Testis (tissue), 3 donors: Measurements from ENCODE around the gene DPF3. TPM values are rescaled to one million over a fixed set of nuclear protein-coding genes. Genes with fewer than 3 reads are reported as not detected.

Experiments
- DNase-seq: peaks from one replicate; pipeline ENCODE4 v3.0.0-alpha.2; 2019
- H3K27ac ChIP-seq, 2 donors: fragments of 200-600 bp; sonication (generic); one replicate each; pipeline ENCODE4 v1.5.1; 2019
- H3K27me3 ChIP-seq: fragments of 200-600 bp; sonication (generic); one replicate; pipeline ENCODE4 v1.5.1; 2019
- H3K36me3 ChIP-seq: fragments of 200-600 bp; sonication (generic); one replicate; pipeline ENCODE4 v1.5.1; 2017; ENCODE audit warnings: low read depth; ENCODE audit errors: missing control alignments
- H3K4me1 ChIP-seq: fragments of 200-600 bp; sonication (generic); one replicate; pipeline ENCODE4 v1.5.1; 2019
- H3K4me3 ChIP-seq, 2 donors: fragments of 200-600 bp; sonication (generic); one replicate each; pipeline ENCODE4 v1.5.1; 2017 to 2019
- H3K9me3 ChIP-seq: fragments of 200-600 bp; sonication (generic); one replicate; pipeline ENCODE4 v1.5.1; 2017
- POLR2A ChIP-seq: fragments of 450-650 bp; IDR thresholded peaks from one replicate; pipeline ENCODE4 v1.6.1; 2017; ENCODE audit warnings: antibody characterized with exemption, mild to moderate bottlenecking, moderate library complexity
- WGBS, 2 donors: methylation state at CpG; one replicate each; pipeline ENCODE4 v1.1.5; 2018; 5-methylcytosine and 5-hydroxymethylcytosine counted together
- intact Hi-C: fragments of 100-400 bp; cut with DNase I; formaldehyde crosslinking; loops from one replicate; pipeline ENCODE4 v1.15.1; 2023; ENCODE audit warnings: low total_unique reads
- polyA plus RNA-seq: library from polyadenylated mRNA; stranded (reverse); fragments of 350-450 nt; fragmentation: Illumina TruSeq; extraction: RNeasy Lipid Tissue Mini Kit (QIAGEN cat#74804); gene quantifications from one replicate; pipeline ENCODE4 v1.2.3, GENCODE V29; 2014; ENCODE audit warnings: low read depth, low replicate concordance; ENCODE audit not compliant: insufficient read depth
- total RNA-seq, 2 donors: library from RNA; depleted of rRNA; stranded (reverse); fragments of >200 nt; gene quantifications; one replicate each; pipeline ENCODE4 v1.2.3, GENCODE V29; 2016
- TF ChIP-seq, protein P1 (sequence below), 3 experiments: fragments of 450-650 bp in 2 of 3; fragments of 200-600 bp in 1 of 3; sonication (generic) in 1 of 3; IDR thresholded peaks; one replicate each; pipeline ENCODE4 v1.5.1; 2016 to 2019; ENCODE audit warnings: antibody characterized with exemption in 3 of 3, mild to moderate bottlenecking in 2 of 3, moderate library complexity in 1 of 3

Gene DPF3
- total and polyA plus RNA-seq, 3 donors from 2014 or later: 14.6 to 41.6 (median 26.4) TPM

DNA sequence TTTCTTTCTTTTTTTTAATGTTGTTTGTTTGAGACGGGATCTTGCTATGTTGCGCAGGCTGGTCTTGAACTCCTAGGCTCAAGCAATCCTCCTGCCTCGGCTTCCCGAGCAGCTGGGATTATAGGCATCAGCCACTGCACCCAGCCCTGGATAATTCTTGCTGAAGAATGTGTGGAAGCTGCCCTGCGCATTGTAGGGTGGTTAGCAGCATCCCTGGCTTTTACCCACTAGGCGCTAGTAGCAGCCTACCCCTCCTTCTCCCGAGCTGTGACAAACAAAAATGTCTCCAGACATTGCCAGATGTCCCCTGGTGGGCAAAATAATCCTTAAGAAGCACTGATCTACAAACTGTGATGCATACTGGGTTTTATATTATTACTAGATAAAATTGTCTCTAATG lies 39.0 kb upstream of the DPF3 start:
- Histone ChIP-seq H3K4me1 (no peaks in the 10 kb centered on the region), H3K36me3 (no peaks in the 10 kb centered on the region), H3K27ac (no peak overlapping the region), H3K4me3 (no peak overlapping the region), H3K9me3 (no peaks in the 10 kb centered on the region), H3K27me3 (no peaks in the 10 kb centered on the region)
- no peak for DNase-seq
- 91 to 92% methylated on average over 7 of the region's 7 CpGs for WGBS, 2 donors
- intact Hi-C loops: no loop called here
- TF ChIP-seq, protein P1, sequence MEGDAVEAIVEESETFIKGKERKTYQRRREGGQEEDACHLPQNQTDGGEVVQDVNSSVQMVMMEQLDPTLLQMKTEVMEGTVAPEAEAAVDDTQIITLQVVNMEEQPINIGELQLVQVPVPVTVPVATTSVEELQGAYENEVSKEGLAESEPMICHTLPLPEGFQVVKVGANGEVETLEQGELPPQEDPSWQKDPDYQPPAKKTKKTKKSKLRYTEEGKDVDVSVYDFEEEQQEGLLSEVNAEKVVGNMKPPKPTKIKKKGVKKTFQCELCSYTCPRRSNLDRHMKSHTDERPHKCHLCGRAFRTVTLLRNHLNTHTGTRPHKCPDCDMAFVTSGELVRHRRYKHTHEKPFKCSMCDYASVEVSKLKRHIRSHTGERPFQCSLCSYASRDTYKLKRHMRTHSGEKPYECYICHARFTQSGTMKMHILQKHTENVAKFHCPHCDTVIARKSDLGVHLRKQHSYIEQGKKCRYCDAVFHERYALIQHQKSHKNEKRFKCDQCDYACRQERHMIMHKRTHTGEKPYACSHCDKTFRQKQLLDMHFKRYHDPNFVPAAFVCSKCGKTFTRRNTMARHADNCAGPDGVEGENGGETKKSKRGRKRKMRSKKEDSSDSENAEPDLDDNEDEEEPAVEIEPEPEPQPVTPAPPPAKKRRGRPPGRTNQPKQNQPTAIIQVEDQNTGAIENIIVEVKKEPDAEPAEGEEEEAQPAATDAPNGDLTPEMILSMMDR (IDR thresholded peaks at IDR 0.05): no peak
- TF ChIP-seq POLR2A: no peak

DNA sequence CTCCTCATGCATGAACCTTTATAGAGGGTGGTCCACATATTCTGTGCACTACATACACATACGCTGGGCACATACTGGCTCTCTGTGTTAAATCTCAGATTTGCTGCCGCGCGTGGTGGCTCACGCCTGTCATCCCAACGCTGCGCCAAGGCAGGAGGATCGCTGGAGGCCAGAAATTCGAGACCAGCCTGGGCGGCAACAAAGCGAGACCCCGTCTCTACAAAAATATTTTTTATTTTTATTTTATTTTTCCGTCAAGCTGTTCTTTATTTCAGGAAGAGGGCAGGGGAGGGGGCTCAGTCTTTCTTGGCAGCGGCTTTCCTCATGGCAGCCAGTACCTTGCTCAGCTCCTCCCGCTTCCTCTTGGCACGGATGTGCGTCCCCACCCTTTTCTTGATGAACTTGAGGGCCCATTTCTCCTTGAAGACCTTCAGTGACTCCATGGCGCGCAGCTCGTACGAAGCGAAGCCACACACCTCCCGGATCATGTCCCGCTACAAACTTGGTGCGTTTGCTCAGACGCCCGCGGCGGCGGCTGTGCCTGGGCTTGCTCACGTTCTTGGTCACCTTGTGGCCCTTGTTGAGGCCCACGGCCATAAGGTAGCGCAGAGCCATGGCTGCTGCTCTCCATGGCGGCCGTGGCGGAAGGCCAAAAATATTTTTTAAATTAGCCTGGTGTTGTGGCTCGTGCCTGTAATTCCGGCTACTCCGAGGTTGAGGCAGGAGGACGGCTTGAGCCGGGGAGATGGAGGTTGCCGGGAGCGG lies 35.6 kb upstream of the DPF3 start:
- intact Hi-C loops: no loop called here
- H3K36me3 ChIP-seq: no peaks in the 10 kb centered on the region
- H3K4me1 ChIP-seq: peaks cover 5% of the 10 kb centered on the region
- H3K27ac ChIP-seq: no peak overlapping the region
- TF ChIP-seq POLR2A: no peak
- TF ChIP-seq, protein P1 (IDR thresholded peaks at IDR 0.05): no peak
- DNase-seq: no peak
- WGBS, 2 donors: 57 to 70% methylated on average over 43 of the region's 43 CpGs
- peak overlapping the region; percentile 20 to 35 for H3K4me3 ChIP-seq
- no peaks in the 10 kb centered on the region for H3K27me3 ChIP-seq
- H3K9me3 ChIP-seq: no peaks in the 10 kb centered on the region

DNA sequence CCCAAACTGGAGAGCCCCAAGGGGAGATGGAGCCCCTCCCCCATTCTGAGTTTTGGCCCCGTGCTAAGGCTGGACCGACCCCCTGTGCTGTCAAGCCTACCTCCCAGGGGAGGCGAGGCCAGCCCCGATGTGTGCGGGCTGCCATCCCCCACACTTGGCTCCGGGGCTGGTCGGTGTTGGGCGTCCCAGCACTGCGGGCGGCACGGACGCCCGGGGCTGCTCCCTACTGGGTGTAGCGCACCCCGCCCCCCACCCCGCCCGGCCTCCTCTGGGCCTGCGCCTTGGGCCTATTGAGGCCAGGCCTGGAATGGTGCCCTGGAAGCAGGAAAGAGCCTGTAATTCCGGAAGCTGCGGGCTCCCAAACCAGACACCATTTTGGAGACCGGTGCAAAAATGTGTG lies 35.0 kb upstream of the DPF3 start:
- Histone ChIP-seq H3K4me3 (peak overlapping the region; percentile 20 to 35), H3K36me3 (no peaks in the 10 kb centered on the region), H3K27me3 (no peaks in the 10 kb centered on the region), H3K9me3 (no peaks in the 10 kb centered on the region), H3K27ac (no peak overlapping the region), H3K4me1 (peaks cover 5% of the 10 kb centered on the region)
- TF ChIP-seq POLR2A: no peak
- TF ChIP-seq, protein P1 (IDR thresholded peaks at IDR 0.05): no peak
- 61 to 67% methylated on average over 13 to 20 of the region's 21 CpGs for WGBS, 2 donors
- DNase-seq: peak; percentile 32
- intact Hi-C loops: no loop called here

DNA sequence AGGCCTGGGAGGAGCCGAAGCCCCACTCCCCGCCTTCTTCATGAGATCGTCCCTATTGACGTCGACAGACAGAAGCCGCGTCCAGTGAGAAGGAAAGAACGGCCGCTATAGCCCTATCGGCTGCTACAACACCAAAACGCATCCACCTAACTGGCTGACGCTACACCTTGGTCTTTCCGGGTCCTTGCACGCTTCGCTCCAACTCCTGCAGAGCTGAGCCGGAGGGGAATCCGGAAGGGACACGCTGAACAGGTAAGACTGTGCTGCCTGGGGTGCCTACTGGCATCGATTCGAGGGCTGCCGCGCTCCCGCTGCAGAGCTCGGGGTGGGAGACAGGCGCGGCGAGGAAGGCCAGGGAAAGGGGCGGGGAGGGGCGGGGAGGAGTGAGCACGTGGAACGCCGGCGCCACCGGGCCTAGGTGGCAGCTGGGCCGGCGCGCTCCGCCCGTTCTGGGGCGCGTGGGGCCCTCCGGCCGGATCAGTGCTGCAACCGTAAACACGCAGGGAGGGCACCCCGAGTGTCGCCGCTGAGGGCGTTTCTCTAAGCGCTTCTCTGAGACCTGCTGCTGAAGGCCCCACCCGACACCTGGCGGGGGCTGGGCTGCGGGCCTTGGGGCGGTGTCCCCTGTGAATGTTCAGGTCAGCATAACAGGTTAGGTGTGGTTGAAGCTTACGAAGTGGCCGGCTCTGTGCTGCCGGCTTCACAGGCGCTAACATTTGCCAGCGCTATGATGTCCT lies 32.6 kb upstream of the DPF3 start, which contains the start of gene DCAF4:
DCAF4 (plus strand) TSS at position 173 of the 737 bp plus-strand sequence. CDS start 11,515 bp downstream, outside the sequence.
- H3K4me1 ChIP-seq: peaks cover 5% of the 10 kb centered on the region
- no peak for TF ChIP-seq POLR2A
- TF ChIP-seq, protein P1 (IDR thresholded peaks at IDR 0.05): no peak
- no peaks in the 10 kb centered on the region for H3K27me3 ChIP-seq
- H3K36me3 ChIP-seq: no peaks in the 10 kb centered on the region
- H3K4me3 ChIP-seq: peak within 1 kb of the TSS; percentile 57 to 85
- intact Hi-C loops: no loop called here
- WGBS, 2 donors: 0% methylated on average over 13 to 56 of the region's 59 CpGs
- peak; percentile 99 for DNase-seq
- peak within 1 kb of the TSS; percentile 71 to 81 for H3K27ac ChIP-seq
- H3K9me3 ChIP-seq: no peaks in the 10 kb centered on the region
